DOHH2 (cell line): ENCODE results near the gene FNDC3B.

ENCODE experiments used
- H3F3A ChIP-seq: fragments of 200-600 bp; sonication (generic), shearing (Covaris generic); 2 replicates; pipeline ENCODE4 v1.6.0; 2016; ENCODE audit warnings: antibody characterized with exemption, mild to moderate bottlenecking; ENCODE audit not compliant: control insufficient read depth, insufficient read depth
- H3K27ac ChIP-seq: fragments of 200-600 bp; sonication (generic); 2 replicates; pipeline ENCODE4 v1.5.1; 2014; ENCODE audit warnings: low read depth, mild to moderate bottlenecking, low read length, moderate library complexity
- H3K27me3 ChIP-seq: fragments of 200-600 bp; sonication (generic); 2 replicates; pipeline ENCODE4 v1.6.1; 2014; ENCODE audit warnings: mild to moderate bottlenecking, low read length, mixed read lengths; ENCODE audit not compliant: control insufficient read depth
- H3K36me3 ChIP-seq: fragments of 200-600 bp; sonication (generic); 2 replicates; pipeline ENCODE4 v1.6.1; 2014; ENCODE audit warnings: mild to moderate bottlenecking, low read length, moderate library complexity, mixed read lengths; ENCODE audit not compliant: control insufficient read depth
- H3K4me1 ChIP-seq: fragments of 200-600 bp; sonication (generic); 2 replicates; pipeline ENCODE4 v1.6.1; 2014; ENCODE audit warnings: mild to moderate bottlenecking, low read length, mixed read lengths; ENCODE audit not compliant: control insufficient read depth
- H3K4me2 ChIP-seq: fragments of 200-600 bp; sonication (generic); 2 replicates; pipeline ENCODE4 v1.6.0; 2014; ENCODE audit warnings: mild to moderate bottlenecking, low read length, moderate library complexity
- H3K4me3 ChIP-seq: fragments of 200-600 bp; sonication (generic); 2 replicates; pipeline ENCODE4 v1.5.1; 2014; ENCODE audit warnings: mild to moderate bottlenecking, low read length, mixed read lengths
- H3K79me2 ChIP-seq: fragments of 200-600 bp; sonication (generic); 2 replicates; pipeline ENCODE4 v1.6.1; 2014; ENCODE audit warnings: mild to moderate bottlenecking, low read length, mixed read lengths; ENCODE audit not compliant: control insufficient read depth
- H3K9me2 ChIP-seq: fragments of 200-600 bp; sonication (generic); replicated peaks from 2 replicates; pipeline ENCODE4 v1.6.1; 2014; ENCODE audit warnings: mild to moderate bottlenecking, low read length, mixed read lengths; ENCODE audit not compliant: control insufficient read depth
- H3K9me3 ChIP-seq: fragments of 200-600 bp; sonication (generic); 2 replicates; pipeline ENCODE4 v1.6.1; 2014; ENCODE audit warnings: antibody characterized with exemption, low read length, mixed read lengths; ENCODE audit not compliant: control insufficient read depth, insufficient read depth
- H4K20me1 ChIP-seq: fragments of 200-600 bp; sonication (generic); 2 replicates; pipeline ENCODE4 v1.6.0; 2014; ENCODE audit warnings: low read depth, mild to moderate bottlenecking, antibody characterized with exemption, low read length, moderate library complexity; ENCODE audit not compliant: control insufficient read depth, insufficient read depth
- EZH2phosphoT487 ChIP-seq: fragments of 200-600 bp; sonication (generic); IDR thresholded peaks from 2 replicates; pipeline ENCODE4 v1.6.1; 2017; ENCODE audit warnings: borderline replicate concordance, mild to moderate bottlenecking, antibody characterized with exemption, low read length, moderate library complexity, mixed read lengths
- TF ChIP-seq, protein P1 (sequence below): fragments of 200-600 bp; sonication (generic); IDR thresholded peaks from one replicate; pipeline ENCODE4 v1.5.1; 2014; ENCODE audit warnings: antibody characterized with exemption, mild to moderate bottlenecking, low read depth, low read length; ENCODE audit not compliant: poor library complexity, severe bottlenecking

FNDC3B gene

GRCh38 chr3:172129498-172129849, 90.1 kb downstream of the FNDC3B start:
- Histone ChIP-seq H3K27me3 (no peaks in the 10 kb centered on the region), H3K9me3 (no peaks in the 10 kb centered on the region), H3K4me1 (no peaks in the 10 kb centered on the region), H3K36me3 (no peaks in the 10 kb centered on the region), H3K27ac (no peak overlapping the region), H4K20me1 (no peaks in the 10 kb centered on the region), H3K9me2 (no peaks in the 10 kb centered on the region), H3K4me3 (no peak overlapping the region), H3K4me2 (no peak overlapping the region), H3K79me2 (no peaks in the 10 kb centered on the region), H3F3A (no peaks in the 10 kb centered on the region)
- TF ChIP-seq, protein P1, sequence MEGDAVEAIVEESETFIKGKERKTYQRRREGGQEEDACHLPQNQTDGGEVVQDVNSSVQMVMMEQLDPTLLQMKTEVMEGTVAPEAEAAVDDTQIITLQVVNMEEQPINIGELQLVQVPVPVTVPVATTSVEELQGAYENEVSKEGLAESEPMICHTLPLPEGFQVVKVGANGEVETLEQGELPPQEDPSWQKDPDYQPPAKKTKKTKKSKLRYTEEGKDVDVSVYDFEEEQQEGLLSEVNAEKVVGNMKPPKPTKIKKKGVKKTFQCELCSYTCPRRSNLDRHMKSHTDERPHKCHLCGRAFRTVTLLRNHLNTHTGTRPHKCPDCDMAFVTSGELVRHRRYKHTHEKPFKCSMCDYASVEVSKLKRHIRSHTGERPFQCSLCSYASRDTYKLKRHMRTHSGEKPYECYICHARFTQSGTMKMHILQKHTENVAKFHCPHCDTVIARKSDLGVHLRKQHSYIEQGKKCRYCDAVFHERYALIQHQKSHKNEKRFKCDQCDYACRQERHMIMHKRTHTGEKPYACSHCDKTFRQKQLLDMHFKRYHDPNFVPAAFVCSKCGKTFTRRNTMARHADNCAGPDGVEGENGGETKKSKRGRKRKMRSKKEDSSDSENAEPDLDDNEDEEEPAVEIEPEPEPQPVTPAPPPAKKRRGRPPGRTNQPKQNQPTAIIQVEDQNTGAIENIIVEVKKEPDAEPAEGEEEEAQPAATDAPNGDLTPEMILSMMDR: no peak
- TF ChIP-seq EZH2phosphoT487: no peak

- no peaks in the 10 kb centered on the region for H3K36me3 ChIP-seq
- H3F3A ChIP-seq: no peaks in the 10 kb centered on the region
- H3K27me3 ChIP-seq: no peaks in the 10 kb centered on the region
These were observed 90.7 kb downstream of the FNDC3B start for GRCh38 chr3:172129850-172130716.

DNA sequence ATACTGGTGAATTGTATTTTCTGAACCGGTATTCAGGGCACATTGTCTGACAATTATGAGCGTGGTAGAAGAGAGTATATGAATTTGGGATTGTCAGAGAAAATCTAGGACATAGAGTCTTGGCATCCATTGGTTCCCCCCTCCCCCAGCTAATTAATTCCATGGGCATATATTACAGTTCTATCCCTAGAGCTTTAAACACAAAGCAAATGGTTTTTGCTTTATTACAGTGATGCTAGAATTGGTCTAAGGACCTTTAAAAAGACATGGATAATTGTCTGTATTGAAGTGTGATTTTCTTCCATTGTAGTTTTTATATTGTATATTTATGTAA, 91.3 kb downstream of the FNDC3B start:
- H3K79me2 ChIP-seq: no peaks in the 10 kb centered on the region
- no peaks in the 10 kb centered on the region for H4K20me1 ChIP-seq
- no peak overlapping the region for H3K4me2 ChIP-seq
- H3K9me3 ChIP-seq: no peaks in the 10 kb centered on the region
- no peak for TF ChIP-seq EZH2phosphoT487
- TF ChIP-seq, protein P1: no peak
- H3F3A ChIP-seq: no peaks in the 10 kb centered on the region
- H3K27ac ChIP-seq: no peak overlapping the region
- H3K9me2 ChIP-seq: no peaks in the 10 kb centered on the region
- H3K36me3 ChIP-seq: no peaks in the 10 kb centered on the region
- H3K4me3 ChIP-seq: no peak overlapping the region
- no peaks in the 10 kb centered on the region for H3K4me1 ChIP-seq
- H3K27me3 ChIP-seq: no peaks in the 10 kb centered on the region

More at GRCh38 chr3:172129850-172130716, 90.7 kb downstream of the FNDC3B start:
- H3K79me2 ChIP-seq: no peaks in the 10 kb centered on the region
- no peak overlapping the region for H3K4me2 ChIP-seq
- no peak overlapping the region for H3K4me3 ChIP-seq
- TF ChIP-seq, protein P1: no peak
- TF ChIP-seq EZH2phosphoT487: no peak
- H3K4me1 ChIP-seq: no peaks in the 10 kb centered on the region
- H4K20me1 ChIP-seq: no peaks in the 10 kb centered on the region
- H3K9me2 ChIP-seq: no peaks in the 10 kb centered on the region
- no peak overlapping the region for H3K27ac ChIP-seq
- no peaks in the 10 kb centered on the region for H3K9me3 ChIP-seq
